SK-N-SH (cell line): ENCODE data around the gene MSI1.

ENCODE experiments used
- JUND ChIP-seq: IDR thresholded peaks from 2 replicates; pipeline ENCODE4 v1.4.0; 2012
- POLR2AphosphoS5 ChIP-seq: IDR thresholded peaks from 2 replicates; pipeline ENCODE4 v1.6.1; 2012; ENCODE audit warnings: low read depth, low read length
- RAD21 ChIP-seq: IDR thresholded peaks from 2 replicates; pipeline ENCODE4 v1.6.1; 2012; ENCODE audit warnings: mild to moderate bottlenecking, low read length
- SIN3A ChIP-seq: IDR thresholded peaks from 2 replicates; pipeline ENCODE4 v1.6.1; 2012; ENCODE audit warnings: low read depth, mild to moderate bottlenecking, low read length, moderate library complexity, borderline replicate concordance
- TF ChIP-seq, protein P1 (sequence below): fragments of 200-600 bp; sonication (generic); IDR thresholded peaks from 2 replicates; pipeline ENCODE4 v1.6.1; 2017; ENCODE audit warnings: antibody characterized with exemption, mild to moderate bottlenecking, moderate library complexity

DNA sequence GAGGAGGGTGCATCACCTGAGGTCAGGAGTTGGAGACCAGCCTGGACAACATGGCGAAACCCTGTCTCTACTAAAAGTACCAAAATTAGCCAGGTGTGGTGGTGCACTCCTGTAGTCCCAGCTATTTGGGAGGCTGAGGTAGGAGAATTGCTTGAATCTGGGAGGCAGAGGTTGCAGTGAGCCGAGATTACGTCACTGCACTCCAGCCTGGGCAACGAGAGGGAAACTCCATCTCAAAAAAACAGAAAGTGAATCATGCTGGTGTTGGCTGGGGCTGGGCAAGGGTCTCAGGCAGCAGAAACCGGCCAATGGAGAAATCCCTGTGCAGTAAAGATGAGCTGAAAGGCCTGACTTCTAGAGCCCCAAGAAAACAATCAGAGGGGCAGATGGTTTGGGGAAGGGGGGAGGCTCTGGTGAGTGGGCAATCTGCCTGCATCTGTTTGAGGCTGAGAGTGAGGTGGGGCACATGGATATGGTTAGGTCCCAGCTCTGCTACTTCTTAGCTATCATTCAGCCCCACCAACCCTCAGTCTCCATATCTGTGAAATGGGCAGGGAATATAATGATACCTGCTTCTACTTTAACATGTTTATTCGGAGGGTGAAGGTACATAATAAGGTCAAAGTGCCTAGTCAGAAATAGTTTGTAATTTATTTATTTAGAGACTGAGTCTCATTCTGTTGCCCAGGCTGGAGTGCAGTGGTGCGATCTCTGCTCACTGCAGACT, 47.7 kb upstream of the MSI1 start:
- TF ChIP-seq RAD21, result no peak
- no peak for TF ChIP-seq JUND
- no peak for TF ChIP-seq POLR2AphosphoS5
- TF ChIP-seq, protein P1, sequence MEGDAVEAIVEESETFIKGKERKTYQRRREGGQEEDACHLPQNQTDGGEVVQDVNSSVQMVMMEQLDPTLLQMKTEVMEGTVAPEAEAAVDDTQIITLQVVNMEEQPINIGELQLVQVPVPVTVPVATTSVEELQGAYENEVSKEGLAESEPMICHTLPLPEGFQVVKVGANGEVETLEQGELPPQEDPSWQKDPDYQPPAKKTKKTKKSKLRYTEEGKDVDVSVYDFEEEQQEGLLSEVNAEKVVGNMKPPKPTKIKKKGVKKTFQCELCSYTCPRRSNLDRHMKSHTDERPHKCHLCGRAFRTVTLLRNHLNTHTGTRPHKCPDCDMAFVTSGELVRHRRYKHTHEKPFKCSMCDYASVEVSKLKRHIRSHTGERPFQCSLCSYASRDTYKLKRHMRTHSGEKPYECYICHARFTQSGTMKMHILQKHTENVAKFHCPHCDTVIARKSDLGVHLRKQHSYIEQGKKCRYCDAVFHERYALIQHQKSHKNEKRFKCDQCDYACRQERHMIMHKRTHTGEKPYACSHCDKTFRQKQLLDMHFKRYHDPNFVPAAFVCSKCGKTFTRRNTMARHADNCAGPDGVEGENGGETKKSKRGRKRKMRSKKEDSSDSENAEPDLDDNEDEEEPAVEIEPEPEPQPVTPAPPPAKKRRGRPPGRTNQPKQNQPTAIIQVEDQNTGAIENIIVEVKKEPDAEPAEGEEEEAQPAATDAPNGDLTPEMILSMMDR, result no peak
- no peak for TF ChIP-seq SIN3A
